GM18499 (cell line): ENCODE data around the gene SMIM28.
A peak's percentile ranks its signal among the peaks of the same experiment; 100 is the strongest.
"Not testable (repeated sequence)": the region's sequence is repeated elsewhere in the genome, so short reads cannot be mapped to it uniquely, and the experiment has no call there.

ENCODE experiments used
- ATAC-seq: cut with Tn5 transposase; IDR thresholded peaks from one replicate; pipeline ENCODE4 v1.9.1; 2021; ENCODE audit warnings: moderate number of reproducible peaks; ENCODE audit not compliant: insufficient read depth, unreplicated experiment

The SMIM28 gene

GRCh38 chr6:138403801-138404665 is 26.3 kb downstream of the SMIM28 start, which contains the start of gene HEBP2:
TSS of gene HEBP2 (plus strand) at chr6:138404223. CDS start at chr6:138404496, 273 bp downstream.
- peak; percentile 72 for ATAC-seq

DNA sequence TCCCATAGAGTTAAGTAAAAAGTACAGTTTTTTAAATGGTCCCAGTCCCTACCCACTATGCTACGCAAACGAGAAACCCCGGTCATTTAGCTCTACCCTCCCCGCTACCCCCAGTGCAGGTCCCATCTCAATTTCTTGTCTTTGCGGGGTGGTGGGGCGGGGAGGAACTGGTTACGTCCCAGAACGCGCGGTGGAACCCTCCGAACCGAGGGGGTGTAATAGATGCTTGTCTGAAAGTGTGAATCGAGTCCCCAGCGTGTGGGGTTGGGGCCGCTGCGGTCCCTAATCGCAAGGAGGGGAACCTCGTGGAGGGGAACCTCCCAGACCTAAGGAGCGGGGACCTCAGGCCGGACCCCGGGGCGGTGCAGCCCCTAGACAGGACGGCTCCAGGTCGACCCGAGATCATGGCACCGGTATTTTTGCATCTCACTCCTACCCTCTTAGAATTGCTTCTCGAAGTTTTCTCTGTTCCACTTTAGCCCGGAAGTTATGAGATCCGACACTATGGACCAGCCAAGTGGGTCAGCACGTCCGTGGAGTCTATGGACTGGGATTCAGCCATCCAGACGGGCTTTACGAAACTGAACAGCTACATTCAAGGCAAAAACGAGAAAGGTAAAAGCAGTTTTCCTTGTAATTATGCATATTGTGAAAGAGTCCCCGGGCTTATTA is 27.1 kb downstream of the SMIM28 start:
- no peak for ATAC-seq

- no peak for ATAC-seq
Measured at GRCh38 chr6:138405816-138406413, 28.2 kb downstream of the SMIM28 start.

GRCh38 chr6:138406443-138406842 is 28.7 kb downstream of the SMIM28 start:
- no peak for ATAC-seq

DNA sequence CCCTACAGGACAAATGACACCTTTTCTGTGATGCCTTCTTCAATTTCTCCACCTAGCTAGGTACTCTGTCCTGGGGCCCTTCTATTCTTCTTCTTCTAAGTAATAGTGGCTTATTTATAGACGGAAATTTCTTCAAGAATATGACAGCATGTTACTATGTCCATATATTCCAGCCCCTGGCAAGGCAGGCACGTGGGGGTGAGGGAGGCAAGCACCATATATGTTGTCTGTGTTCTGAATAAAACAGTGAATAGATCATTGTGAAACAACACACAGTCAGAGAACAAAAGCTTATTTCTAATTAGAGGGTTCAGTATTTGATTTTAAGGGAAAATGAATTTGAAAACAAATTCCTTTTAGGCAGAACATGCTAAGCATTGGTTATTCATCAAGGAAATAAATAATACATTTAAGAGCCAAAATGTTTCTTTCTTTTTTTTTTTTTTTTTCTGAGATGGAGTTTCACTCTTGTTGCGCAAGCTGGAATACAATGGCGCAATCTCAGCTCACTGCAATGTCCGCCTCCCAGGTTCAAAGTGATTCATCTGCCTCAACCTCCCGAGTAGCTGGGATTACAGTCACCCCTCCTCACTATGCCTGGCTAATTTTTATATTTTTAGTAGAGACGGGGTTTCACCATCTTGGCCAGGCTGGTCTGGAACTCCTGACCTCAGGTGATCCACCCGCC is 32.5 kb downstream of the SMIM28 start:
- no peak for ATAC-seq

DNA sequence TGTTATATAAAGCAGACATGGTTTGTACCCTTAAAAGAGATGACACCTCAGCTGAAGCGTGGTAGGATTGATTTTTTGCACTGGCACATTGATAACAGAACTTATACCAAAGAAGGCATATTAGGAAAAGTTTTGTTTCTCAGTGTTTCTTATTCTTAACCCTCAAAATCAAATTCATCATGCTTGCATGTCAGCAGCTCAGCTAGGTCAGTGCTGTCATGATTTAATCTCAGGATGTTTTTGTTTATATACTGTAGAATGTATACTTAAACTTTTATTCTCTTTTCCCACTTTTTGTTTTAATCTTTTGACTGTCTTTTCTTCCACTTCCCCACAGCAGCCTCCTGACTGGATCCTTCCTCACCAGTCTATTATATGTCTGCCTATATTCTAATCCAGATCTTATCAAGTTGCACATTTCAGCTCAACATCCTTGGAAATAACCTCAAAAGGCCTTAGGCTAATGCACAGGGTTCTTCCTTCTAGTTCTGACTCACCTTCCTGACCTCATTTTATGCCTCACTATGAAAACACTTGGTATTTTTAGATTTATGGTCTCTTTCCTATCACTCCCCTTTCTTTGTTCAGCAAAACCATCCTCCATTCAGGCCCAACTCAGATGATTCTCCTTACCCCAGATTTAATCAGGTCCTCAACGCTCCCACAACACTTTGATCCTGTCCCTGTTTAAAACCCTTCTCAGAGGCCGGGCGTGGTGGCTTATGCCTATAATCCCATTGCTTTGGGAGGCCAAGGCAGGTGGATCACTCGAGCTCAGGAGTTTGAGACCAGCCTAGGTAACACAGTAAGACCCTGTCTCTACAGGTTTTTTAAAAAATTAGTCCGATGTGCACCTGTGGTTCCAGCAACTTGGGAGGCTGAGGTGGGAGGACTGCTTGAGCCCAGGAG is 33.5 kb downstream of the SMIM28 start:
- ATAC-seq = peak; percentile 68

DNA sequence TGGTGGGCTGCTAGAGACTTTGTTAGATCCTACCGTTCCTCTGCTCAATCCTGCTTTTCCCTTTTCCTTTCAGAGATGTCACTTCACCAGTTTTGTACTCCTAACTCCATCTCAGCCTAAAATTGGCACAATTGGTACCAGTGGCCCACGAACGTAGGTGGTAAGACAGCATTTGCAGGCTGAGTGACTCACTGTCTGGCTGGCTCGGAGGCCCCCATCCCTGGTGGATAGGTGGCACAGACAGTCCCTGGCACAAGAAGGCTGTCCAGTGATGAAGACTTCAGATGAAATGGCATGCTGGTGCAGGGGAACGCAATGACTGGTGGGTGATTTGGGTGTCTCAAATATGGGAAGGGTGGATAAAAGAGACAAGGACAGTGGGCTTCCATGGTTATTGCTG is 37.4 kb downstream of the SMIM28 start:
- no peak for ATAC-seq

DNA sequence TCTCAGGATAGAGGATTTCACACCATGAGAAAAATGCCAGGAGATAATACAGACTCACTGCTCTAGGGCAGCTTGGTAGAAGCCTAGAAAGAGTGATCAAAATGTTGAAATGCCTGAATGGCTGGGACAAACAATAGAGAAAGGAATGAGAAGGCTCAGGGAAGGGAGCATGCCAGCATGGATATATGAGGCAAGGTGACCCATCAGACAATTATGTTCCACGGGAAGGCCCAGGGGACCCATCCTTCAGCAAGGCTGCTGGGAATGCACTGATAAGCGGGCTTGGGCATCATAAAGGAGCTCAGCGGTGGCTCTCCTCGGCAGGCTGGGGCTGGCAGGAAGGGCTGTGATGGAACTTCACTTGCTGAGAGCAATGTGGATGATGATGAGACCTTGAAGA is 38.5 kb downstream of the SMIM28 start:
- ATAC-seq = no peak

- no peak for ATAC-seq
Measured at GRCh38 chr6:138417493-138418117, 39.9 kb downstream of the SMIM28 start.

GRCh38 chr6:138418118-138418742 is 40.5 kb downstream of the SMIM28 start:
- no peak for ATAC-seq

- no peak for ATAC-seq
Measured at GRCh38 chr6:138419766-138420165, 42.1 kb downstream of the SMIM28 start.

- no peak for ATAC-seq
Measured at GRCh38 chr6:138420356-138420755, 42.7 kb downstream of the SMIM28 start.

GRCh38 chr6:138421089-138421488 is 43.4 kb downstream of the SMIM28 start:
- no peak for ATAC-seq

DNA sequence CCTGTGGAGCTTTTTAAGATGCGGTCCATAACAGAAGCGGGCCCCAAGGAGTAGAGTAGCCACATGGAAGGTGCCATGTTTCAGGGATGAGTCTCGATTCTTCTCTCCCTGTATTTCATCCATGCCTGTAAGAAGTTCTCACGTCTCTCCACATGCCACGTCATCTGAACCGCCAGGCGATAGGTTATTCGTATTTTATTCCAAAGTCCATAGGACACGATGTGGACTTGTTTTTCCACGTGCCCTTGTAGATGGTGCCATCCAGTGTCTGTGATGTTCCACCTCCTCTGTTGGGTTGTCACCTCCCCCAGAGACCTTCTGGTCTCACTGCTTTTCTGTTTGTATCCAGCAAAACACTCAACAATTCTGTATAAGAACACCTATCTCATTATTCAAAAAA is 43.9 kb downstream of the SMIM28 start:
- ATAC-seq = no peak

GRCh38 chr6:138422861-138423260 is 45.2 kb downstream of the SMIM28 start:
- ATAC-seq = no peak

- ATAC-seq = no peak
Measured at GRCh38 chr6:138424004-138424904, 46.5 kb downstream of the SMIM28 start.

DNA sequence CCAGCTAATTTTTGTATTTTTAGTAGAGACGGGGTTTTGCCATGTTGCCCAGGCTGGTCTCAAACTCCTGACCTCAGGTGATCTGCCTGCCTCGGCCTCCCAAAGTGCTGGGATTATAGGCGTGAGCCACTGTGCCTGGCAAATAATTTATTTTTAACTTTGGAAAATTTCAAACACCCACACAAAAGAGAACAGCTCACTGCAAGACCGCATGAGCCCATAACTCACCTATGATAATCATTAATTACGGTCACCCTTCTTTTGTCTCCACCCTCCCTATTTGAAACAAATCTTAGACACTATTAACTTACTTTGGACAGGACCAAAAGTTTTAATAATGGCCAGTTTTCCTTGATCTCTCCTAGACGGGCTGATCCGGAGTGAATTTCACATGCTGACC is 47.6 kb downstream of the SMIM28 start:
- not testable (repeated sequence) for ATAC-seq
